Pons (tissue), 1 donor: ENCODE data around the gene GULP1.
"Not testable (repeated sequence)": the region's sequence is repeated elsewhere in the genome, so short reads cannot be mapped to it uniquely, and the experiment has no call there.

ENCODE experiments used
- DNase-seq: peaks from one replicate; pipeline ENCODE4 v3.0.0-alpha.2; 2016; ENCODE audit warnings: low spot score

The GULP1 gene

DNA sequence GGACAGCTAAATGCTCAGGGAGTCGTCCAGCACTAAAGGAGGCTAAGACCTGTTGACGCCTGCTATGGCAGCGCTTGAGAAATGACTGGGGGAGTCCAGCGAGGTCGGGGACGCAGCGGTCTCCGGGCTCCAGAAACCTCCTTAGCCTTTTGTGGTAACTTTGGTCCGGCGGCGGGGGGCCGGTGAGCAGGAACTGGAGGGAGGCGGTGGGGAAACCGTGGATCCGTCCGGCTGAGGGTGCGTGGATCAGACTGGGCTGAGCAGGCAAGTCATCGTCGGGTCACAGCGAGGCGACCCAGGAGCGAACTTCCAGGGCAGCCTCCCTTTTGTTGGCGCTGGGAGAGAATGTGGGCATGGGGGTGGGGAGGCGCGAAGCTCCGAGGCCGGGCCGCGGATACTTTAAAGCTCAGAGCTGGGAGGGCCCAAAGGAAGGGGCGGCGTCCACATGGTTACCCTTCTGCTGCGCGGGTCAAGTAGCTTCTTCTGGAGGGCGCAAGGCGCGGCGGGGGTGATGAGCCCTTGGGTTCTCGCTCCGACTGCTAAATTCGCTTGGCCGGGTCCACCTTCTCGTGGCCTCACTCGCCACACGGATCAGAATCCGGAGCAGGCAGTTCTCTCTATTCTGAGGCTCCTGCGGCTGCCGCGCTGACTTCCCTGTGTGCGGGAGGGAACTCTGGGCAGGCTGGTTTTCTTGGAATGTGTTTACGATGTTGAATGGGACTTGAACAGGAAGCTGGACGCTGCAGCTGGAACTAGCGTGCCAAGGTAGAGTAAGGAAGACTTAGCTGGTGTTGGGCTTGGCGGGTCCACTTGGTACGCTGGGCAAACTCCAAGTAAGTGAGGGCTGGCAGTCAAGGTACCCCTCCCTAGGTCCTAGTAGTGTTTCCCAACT, 920 bp downstream of the GULP1 start:
- no peak for DNase-seq

DNA sequence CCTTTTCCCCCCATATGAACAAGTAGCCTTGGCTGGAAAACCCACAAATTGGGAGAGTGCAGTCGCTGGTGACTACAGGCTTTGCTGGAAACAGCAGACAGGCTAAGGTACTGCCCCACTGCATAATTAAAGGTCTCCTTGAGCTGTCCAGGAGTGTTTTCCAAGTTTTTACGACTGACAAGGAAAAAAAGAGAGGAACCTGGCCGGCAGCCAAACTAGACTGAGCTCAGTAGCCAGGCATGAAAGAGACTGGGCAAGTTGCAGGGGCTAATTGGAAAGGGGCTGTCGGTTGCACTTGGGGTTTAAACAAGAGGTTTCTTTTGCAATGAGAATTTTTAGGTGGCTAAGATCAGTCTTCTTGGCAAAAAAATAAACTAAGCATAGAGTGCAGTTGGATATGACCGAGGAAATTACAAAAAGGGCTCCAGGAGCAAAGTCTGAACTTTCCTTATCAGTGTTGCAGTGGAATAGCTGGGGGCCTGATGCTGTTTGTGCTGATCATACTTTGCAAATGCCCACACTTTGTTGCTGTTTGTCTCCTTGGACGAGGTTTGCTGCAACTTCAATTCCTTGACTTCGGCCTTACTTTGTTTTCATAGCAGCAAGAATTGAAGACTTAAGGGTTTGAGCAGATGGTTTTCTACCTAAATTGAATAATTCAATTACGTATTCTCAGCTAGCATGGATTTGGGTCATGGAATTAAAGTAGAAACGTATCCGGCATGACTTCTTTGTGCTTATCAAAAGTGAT, 2.1 kb downstream of the GULP1 start:
- DNase-seq, result peak; percentile 42

DNA sequence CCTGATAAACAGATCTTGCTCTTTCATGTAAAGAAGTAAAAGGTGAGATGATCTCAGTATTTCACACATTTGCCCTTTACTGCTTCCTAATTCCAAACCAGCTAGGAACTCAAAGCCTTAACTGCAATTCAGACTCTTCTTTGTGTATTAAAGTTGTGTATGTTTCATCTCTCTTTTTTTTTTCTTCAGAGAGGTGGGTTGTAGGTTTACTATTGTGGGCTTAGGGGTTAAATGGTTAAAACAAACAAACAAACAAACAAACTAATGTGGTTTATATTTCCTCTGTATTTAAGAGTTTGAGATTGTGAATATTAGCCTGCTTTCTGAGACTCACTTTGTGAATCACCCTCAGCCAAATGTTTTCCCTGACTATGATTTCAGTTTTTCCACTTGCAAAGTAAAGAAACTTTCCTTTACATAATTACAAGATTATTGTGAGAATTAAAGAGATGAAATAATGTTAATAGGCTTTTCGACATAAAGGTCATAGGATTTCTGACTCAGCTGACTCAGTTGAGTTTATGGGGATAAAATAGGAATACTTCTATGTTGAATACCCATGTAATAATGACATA, 2.8 kb downstream of the GULP1 start:
- DNase-seq, result no peak

DNA sequence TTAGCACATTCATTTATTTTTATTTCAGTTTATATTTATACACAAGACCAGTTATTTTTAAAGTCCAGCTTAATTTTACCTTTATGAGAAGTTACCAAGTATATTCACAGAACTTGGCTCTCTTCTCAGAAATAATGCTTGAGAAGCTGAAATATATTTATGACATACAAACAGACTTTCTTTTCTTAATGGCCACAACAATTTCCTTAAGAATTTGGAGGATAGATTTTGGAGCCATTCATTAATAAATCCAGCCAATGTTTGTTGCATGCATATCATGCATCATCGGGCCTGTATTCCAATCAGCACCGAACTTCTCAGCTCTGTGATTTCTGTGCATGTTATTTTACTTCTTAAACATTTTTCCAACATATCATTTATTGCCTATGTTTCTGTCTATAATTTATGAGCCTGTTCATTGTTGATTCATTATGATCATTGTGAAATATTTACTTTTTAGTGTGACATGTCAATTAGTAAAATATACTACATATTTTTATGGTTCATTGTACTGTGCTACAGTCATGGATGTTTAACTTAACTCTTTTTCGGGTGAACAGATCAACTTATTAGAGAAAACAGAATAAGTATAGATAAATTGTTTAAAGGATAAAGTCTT, 3.5 kb downstream of the GULP1 start:
- DNase-seq, result no peak

DNA sequence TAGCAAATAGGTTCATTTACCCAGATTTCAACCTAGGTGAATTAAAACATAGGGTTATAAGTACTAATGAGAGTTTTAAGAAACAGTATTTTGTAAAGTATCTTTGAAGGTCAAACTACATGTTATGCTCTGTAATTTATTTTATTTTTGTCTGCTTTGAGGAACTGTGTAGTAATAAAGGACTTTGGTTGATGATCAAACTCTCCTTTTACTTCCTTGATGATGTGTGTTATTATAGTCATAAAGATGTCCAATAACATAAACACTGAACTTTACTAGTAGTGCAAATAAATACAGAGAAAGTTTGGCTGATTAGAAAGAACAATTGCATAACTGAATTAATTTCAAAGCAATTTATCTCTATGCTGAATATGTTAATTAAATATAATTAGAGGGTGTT, 6.3 kb downstream of the GULP1 start:
- DNase-seq, result no peak

DNA sequence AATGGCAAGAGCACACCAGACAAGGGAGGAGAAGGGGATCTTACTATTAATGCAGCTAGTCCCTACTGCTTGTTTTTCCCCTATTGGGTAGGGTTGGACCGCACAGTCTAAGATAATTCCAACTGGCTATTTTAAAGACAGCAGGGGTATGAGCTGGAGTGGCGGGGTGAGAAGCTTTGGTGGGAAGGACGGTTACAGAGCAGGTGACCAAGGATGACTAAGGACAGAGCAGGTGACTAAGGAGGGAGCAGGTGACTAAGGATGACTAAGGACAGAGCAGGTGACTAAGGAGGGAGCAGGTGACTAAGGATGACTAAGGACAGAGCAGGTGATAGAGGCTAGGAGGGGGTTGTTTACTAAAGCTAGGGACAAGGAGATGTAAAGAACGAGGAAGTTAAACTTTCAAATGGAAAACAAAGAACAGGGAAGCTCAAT, 7.3 kb downstream of the GULP1 start:
- DNase-seq, result not testable (repeated sequence)

DNA sequence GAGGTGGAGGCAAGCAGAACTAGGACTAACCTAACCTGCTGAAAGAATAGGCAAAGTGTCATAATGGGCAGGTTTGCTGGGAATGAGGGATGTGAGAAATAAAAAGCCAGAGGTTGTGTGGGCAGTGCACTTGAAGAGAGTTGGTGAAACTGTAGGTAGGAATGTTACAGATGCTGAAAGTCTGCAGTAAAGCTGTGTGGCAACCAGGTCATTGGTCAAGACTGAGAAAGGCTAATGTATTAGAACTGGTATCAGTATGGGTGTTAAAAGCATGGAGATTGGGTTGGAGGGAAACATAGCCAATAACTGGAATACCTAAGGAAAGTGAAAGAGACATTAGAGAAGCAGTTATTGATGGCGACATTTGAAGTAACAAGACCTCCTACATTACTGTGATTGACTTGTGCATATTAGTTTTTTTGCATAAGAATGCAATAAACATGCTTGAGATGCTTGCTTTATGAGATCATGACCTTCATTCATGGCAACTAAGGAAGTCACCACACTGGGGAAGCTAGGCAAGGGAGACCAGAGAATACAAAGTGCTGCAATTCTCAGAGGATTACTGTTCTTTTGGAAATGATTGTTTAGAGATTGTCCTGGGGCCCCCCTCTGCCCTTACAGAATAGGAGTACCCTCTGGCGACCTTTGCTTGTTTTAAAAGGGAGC, 11.8 kb downstream of the GULP1 start:
- DNase-seq, result no peak

DNA sequence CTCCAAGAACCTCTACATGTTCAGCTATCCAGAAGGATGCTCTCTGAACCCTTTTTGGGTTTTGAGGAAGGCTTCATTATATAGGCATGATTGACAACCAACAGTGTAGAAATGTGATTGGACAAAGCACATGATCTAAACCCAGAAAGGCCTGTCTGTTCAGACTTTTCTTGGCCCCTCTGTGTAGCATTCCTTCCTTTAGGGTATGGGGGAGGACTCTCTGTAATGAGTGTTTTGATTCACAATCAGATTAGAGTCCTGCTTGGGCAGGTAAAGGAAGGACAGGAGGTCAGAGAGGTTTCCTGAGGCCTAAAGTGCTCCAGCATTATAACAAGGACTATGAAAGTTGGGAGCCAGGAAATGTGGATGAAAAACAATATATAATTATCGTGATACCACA, 13.6 kb downstream of the GULP1 start:
- DNase-seq, result no peak

DNA sequence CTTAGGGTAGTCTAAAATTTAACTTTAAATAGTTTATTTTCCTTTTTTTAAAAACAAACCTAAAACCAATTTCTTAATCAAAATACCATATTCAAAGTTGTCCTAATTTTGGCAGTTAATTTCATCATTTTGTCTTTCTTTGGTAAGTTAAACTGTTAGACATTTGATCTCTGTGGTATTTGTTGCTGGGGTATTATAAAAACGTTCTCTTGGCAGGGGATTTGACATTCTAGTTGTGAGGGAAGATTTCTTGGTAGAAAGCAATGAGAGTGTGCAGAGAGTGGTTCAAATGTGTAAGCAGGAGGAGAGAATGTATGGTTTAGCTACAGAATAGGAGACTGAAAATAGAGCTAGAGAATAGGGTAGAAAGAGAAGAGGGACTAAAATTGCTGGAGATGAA, 14.6 kb downstream of the GULP1 start:
- no peak for DNase-seq

DNA sequence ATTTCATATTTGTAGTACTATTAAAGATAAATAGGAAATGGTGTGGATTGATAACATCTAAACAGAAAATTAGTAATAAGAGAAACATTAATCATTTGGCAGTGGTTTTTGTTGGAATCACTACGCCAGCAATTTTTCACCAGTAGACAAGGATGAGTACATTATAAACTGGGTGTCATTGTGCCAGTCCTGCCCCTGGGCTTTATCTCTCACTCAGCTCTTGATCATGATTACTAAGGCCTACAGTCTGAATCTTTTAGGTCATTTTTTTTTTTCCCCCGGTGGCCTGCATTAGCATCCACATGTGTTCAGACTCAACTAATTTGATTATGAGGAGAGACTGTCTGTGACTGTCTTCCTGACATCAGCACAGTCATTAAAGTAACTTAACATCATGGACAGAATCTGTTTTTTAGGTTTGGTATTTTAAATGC, 16.2 kb downstream of the GULP1 start:
- no peak for DNase-seq

DNA sequence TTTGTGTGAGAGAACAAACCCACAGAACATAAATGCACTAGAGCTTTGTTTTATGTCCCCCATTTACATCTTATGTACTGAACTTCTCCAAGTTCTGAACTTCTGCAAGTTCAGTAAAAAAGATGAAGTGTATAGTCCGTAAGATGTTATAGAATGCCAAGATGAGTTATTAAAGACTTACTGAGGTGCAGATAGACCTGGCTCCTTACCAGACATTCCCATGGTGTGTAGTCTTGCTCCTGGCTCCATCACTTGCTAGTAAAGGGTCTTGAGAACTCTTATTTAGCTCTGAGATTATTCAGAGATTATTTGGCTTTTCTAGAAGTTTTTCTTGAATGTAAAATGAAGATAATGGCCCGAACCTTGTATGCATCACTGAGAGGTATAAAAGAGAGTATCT, 16.8 kb downstream of the GULP1 start:
- no peak for DNase-seq

DNA sequence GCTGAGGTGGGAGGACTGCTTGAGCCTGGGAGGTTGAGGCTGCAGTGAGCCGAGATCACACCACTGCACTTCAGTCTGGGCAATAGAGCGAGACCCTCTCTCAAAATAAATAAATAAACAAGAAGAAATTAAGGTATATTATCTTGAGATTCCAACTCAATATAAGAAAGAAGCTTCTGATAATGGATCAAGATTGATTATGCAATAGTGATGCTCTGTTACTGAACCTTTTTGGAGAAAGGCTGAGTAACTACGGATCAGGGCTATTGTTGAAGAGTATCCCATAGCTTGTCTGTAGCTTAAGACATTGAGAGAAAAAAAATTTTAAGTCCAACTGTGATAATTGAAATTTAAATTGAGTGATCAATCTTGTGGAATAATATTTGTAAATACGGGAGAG, 17.7 kb downstream of the GULP1 start:
- DNase-seq, result no peak

DNA sequence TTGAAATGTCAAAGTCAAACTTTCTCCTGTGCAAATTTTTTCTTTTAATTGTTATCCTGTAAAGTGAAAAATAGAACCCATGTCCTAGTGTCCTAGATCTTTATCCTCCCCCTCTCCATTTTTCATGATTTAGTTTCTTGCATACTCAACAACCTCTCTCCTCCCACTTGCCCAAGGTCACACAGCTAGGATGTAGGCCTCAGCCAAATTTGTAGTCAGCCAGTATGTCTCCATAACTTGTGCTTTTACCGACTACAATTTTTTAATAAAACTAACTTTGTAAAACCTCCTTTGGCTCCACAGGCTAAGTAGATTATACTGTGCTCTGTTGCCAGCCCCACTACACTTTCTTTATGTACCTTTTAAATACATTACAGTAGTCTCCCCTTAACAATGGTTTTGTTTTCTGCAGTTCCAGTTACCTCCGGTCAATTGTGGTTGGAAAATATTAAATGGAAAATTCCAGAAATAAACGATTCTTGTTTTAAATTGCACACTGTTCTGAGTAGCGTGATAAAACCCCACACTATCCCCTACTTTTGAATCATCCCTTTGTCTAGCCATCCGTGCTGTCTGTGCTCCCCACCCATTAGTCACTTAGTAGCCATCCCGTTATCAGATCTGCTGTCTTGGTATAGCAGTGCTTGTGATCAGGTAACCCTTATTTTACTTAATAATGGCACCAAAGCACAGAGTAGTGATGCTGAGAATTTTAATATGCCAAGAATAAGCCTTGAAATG, 22.8 kb downstream of the GULP1 start:
- DNase-seq, result no peak

DNA sequence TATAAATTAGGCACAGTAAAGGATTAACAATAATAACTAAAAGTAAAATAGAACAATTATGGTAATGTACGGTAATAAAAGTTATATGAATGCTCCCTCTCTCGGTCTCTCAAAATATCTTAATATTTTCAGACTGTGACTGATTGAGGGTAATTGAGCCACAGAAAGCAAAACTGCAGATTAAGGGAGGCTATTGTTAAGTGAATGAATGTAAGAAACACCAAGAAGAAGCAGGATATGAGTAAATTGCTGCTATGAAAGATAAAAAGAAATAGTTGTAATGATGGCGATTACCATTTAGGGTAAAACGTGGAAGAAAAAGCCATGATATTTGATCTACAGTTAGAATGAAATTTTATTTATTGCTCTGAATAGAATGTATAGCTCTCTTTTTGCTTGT, 24.1 kb downstream of the GULP1 start:
- no peak for DNase-seq

DNA sequence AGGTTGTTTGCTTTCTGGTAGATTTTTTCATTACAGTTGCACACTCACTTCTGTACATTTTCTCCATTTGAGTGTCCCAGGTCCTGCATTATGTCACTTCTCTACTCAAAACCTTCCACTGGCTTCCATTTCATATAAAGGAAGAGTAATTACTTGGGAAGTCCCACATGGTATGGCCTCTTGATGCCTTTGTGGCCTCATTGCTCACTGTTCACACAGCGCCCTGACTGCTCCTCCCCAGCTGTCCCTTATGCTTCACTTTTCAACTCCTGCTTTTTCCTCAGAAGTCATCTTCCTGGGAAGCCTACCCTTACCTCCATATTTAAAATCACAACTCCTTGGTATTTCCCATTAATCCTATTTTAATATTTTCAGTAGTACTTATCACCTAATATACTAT, 24.7 kb downstream of the GULP1 start:
- DNase-seq, result no peak

DNA sequence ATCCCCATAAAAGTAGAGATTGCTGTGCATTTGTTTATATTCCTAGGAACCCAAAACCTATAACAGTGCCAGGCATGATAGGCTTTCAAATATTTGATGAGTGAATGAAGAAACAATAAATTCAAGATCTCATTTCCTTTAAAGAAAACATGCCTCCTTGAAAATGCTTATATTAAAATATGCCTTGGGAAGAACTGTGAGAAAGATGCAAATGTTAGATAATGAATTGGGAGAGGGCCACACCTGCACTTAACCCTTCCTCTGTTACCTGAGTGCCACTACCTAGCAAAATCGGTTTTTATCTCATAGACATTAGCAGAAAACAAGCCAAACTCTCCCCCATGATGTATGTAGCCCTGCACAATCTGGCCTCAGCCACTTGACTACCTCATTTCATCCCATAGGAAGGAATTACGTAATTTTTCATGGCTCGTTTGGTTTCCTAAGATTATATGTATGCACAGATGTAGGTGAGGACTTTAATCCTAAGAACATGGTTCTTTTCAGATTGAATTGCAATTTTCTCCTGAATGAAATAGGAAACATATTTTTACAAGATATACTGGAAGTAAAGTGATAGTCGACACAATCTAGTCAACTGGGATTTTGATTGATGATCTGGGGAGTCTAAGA, 25.2 kb downstream of the GULP1 start:
- DNase-seq, result no peak

DNA sequence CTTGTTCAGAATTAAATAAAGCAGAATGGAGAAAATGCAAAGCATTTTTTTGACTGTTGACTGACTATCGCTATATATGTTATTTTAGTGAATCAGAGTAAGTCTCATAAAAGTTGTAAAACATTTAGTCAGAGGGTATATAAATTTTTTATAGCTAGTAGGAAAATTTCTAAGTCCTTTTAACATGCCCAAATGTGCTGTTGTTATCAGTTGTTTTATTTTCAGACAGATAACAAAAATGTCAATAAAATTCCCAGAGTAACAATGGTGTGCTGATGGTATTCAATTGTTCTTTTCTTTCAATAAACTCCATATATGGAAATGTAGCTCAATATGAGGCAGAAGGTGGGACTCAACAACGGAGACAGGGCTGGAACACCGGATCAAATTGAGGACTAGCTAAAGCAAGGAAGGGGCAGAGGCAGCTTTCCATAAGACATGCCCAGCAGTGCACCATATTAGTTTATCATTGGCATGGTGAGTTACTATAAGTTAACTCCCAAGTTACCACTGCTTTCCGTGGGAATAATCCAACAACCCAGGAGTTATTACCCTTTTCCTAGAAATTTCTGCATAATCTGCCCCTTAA, 26.6 kb downstream of the GULP1 start:
- DNase-seq, result no peak

DNA sequence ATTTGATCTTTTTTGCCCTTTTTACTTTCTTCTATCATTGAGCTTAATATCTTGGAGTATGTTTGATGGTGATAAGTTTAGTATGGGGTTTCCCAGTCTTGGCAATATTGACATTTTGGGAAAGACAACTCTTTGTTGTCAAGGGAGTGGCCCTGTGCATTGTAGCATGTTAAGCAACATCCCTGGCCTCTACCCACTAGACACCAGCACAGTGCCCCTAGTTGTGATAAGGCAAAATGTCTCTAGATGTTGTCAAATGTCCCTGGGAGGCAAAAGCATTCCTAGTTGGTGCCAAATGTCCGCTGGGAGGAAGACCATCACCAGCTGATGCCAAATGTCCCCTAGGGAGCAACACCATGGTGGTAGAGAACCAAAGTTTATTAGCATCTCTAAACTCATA, 28.2 kb downstream of the GULP1 start:
- DNase-seq, result no peak

DNA sequence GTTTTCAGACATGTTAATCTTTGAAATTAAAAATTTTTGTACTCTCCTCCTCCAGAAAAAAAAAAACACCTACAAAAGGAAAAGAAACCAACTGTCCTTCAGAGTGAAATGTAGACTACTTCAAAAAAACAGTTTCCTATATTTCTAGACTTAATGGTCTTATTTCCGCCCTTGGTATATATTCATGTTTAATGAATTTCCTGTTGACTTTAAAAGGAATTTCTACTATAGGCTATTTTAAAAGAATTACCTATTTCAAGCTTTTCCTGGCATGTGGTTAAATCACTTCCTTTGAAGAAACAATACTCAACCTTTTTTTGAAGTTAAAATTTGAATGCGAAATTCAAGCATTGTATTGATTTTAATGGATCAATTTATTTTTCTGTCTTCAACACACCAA, 29.2 kb downstream of the GULP1 start:
- DNase-seq, result no peak
